Tibial nerve (tissue), 4 donors: ENCODE data around the gene TFIP11. TPM values are rescaled to one million over a fixed set of nuclear protein-coding genes. Genes with fewer than 3 reads are reported as not detected.

ENCODE experiments used
- DNase-seq, 2 donors: peaks; one replicate each; pipeline ENCODE4 v3.0.0-alpha.2; 2019; ENCODE audit warnings: low spot score in 2 of 2
- H3K27ac ChIP-seq, 4 donors: fragments of 200-600 bp; sonication (generic) in 3 of 4; one replicate each; pipeline ENCODE4 v1.5.1; 2017 to 2019; ENCODE audit warnings: mild to moderate bottlenecking in 1 of 4
- H3K27me3 ChIP-seq, 2 donors: fragments of 200-600 bp; sonication (generic) in 1 of 2; one replicate each; pipeline versions ENCODE4 v1.5.1 to v1.6.0; 2017 to 2019
- H3K36me3 ChIP-seq, 3 donors: fragments of 200-600 bp; sonication (generic); one replicate each; pipeline ENCODE4 v1.5.1; 2018 to 2019
- H3K4me1 ChIP-seq, 4 donors: fragments of 200-600 bp; sonication (generic) in 3 of 4; one replicate each; pipeline ENCODE4 v1.5.1; 2017 to 2019
- H3K4me3 ChIP-seq, 4 donors: fragments of 200-600 bp; sonication (generic) in 3 of 4; one replicate each; pipeline ENCODE4 v1.5.1; 2017 to 2019; ENCODE audit warnings: mild to moderate bottlenecking in 1 of 4, moderate library complexity in 1 of 4
- H3K9me3 ChIP-seq, 4 donors: fragments of 200-600 bp; sonication (generic) in 3 of 4; one replicate each; pipeline ENCODE4 v1.5.1; 2017 to 2019
- CTCF ChIP-seq, 5 experiments: fragments of 200-600 bp in 3 of 5; fragments of 450-650 bp in 2 of 5; sonication (generic) in 3 of 5; IDR thresholded peaks; one replicate each; pipeline ENCODE4 v1.5.1; 2016 to 2019; ENCODE audit warnings: antibody characterized with exemption in 5 of 5, mild to moderate bottlenecking in 3 of 5, moderate library complexity in 2 of 5
- EP300 ChIP-seq, 2 donors: sonication (generic); formaldehyde crosslinking; IDR thresholded peaks; one replicate each; pipeline ENCODE4 v1.6.1; 2017; ENCODE audit warnings: antibody characterized with exemption in 2 of 2, mild to moderate bottlenecking in 1 of 2
- POLR2A ChIP-seq, 2 donors: fragments of 450-650 bp; IDR thresholded peaks; one replicate each; pipeline ENCODE4 v1.6.1; 2017; ENCODE audit warnings: antibody characterized with exemption in 2 of 2, mild to moderate bottlenecking in 2 of 2, moderate library complexity in 2 of 2
- WGBS, 2 donors: methylation state at CpG; one replicate each; pipeline ENCODE4 v1.1.5; 2018; 5-methylcytosine and 5-hydroxymethylcytosine counted together
- total RNA-seq, 4 donors: library from RNA; depleted of rRNA; stranded (reverse); fragments of >200 nt; gene quantifications; one replicate each; pipeline ENCODE4 v1.1.0, GENCODE V29; 2016

Gene TFIP11
- total RNA-seq, 4 donors from 2014 or later = 15.5 to 23.9 (median 19.3) TPM

- Histone ChIP-seq H3K4me3 (no peak overlapping the region), H3K27me3 (no peaks in the 10 kb centered on the region), H3K27ac (no peak overlapping the region), H3K4me1 (peaks cover 0 to 31% (median 2%) of the 10 kb centered on the region in 4 donors), H3K36me3 (peaks cover 4 to 93% (median 33%) of the 10 kb centered on the region in 3 donors), H3K9me3 (no peaks in the 10 kb centered on the region)
- TF ChIP-seq POLR2A (IDR thresholded peaks at IDR 0.05) (no peak), EP300 (IDR thresholded peaks at IDR 0.05) (no peak), CTCF (IDR thresholded peaks at IDR 0.05) (no peak)
- DNase-seq = no peak
Measured at GRCh38 chr22:26474682-26475081, 37.6 kb downstream of the TFIP11 start.

- H3K27ac ChIP-seq = no peak overlapping the region
- peaks cover 0 to under 1% (median 0%) of the 10 kb centered on the region in 4 donors for H3K4me1 ChIP-seq
- DNase-seq = no peak
- H3K36me3 ChIP-seq = peaks cover 17 to 98% (median 33%) of the 10 kb centered on the region in 3 donors
- H3K9me3 ChIP-seq = no peaks in the 10 kb centered on the region
- 84 to 91% methylated on average over 5 of the region's 5 CpGs for WGBS, 2 donors
- no peak overlapping the region for H3K4me3 ChIP-seq
- TF ChIP-seq POLR2A (IDR thresholded peaks at IDR 0.05) = no peak
- no peak for TF ChIP-seq EP300 (IDR thresholded peaks at IDR 0.05)
- TF ChIP-seq CTCF (IDR thresholded peaks at IDR 0.05) = no peak
- H3K27me3 ChIP-seq = no peaks in the 10 kb centered on the region
Measured at GRCh38 chr22:26471522-26471921, 40.8 kb downstream of the TFIP11 start.

- DNase-seq = no peak
- Histone ChIP-seq H3K27ac (no peak overlapping the region), H3K9me3 (no peaks in the 10 kb centered on the region), H3K4me3 (no peak overlapping the region), H3K27me3 (no peaks in the 10 kb centered on the region), H3K36me3 (peaks cover 20 to 98% (median 33%) of the 10 kb centered on the region in 3 donors), H3K4me1 (no peaks in the 10 kb centered on the region)
- TF ChIP-seq CTCF (IDR thresholded peaks at IDR 0.05) (no peak), POLR2A (IDR thresholded peaks at IDR 0.05) (no peak), EP300 (IDR thresholded peaks at IDR 0.05) (no peak)
- WGBS, 2 donors = 89 to 96% methylated on average over 2 of the region's 2 CpGs
Measured at GRCh38 chr22:26470807-26471206, 41.5 kb downstream of the TFIP11 start.

- Histone ChIP-seq H3K4me3 (no peak overlapping the region), H3K27me3 (no peaks in the 10 kb centered on the region), H3K9me3 (no peaks in the 10 kb centered on the region), H3K27ac (no peak overlapping the region), H3K4me1 (peaks cover 0 to 7% (median 0%) of the 10 kb centered on the region in 4 donors), H3K36me3 (peaks cover 20 to 95% (median 20%) of the 10 kb centered on the region in 3 donors)
- 77 to 78% methylated on average over 5 of the region's 5 CpGs for WGBS, 2 donors
- TF ChIP-seq POLR2A (IDR thresholded peaks at IDR 0.05) (no peak), CTCF (IDR thresholded peaks at IDR 0.05) (no peak), EP300 (IDR thresholded peaks at IDR 0.05) (no peak)
- DNase-seq = no peak
Measured at GRCh38 chr22:26466196-26466595, 46.1 kb downstream of the TFIP11 start.

- Histone ChIP-seq H3K9me3 (no peaks in the 10 kb centered on the region), H3K4me1 (peaks cover 0 to 7% (median 0%) of the 10 kb centered on the region in 4 donors), H3K4me3 (no peak overlapping the region), H3K27me3 (no peaks in the 10 kb centered on the region), H3K36me3 (peaks cover 7 to 87% (median 15%) of the 10 kb centered on the region in 3 donors), H3K27ac (peak overlapping the region in 1 of 4 donors; percentile 8)
- DNase-seq = peak; percentile 37 to 38
- 58 to 60% methylated on average over 7 of the region's 7 CpGs for WGBS, 2 donors
- TF ChIP-seq CTCF (IDR thresholded peaks at IDR 0.05) = no peak
- TF ChIP-seq EP300 (IDR thresholded peaks at IDR 0.05) = no peak
- TF ChIP-seq POLR2A (IDR thresholded peaks at IDR 0.05) = no peak
Measured at GRCh38 chr22:26464312-26464711, 48.0 kb downstream of the TFIP11 start.
